Cardiac fibroblast (primary cell): ENCODE data around the gene LSM7.
A peak's percentile ranks its signal among the peaks of the same experiment; 100 is the strongest.

Source experiments
- DNase-seq, 2 donors: peaks; one replicate each; pipeline versions ENCODE4 v3.0.0 to v3.0.0-alpha.2; 2010; ENCODE audit warnings: low read depth in 2 of 2
- H3K4me3 ChIP-seq, 2 donors: replicated peaks in 1 of 2; 1 replicate in 1 of 2; 2 replicates in 1 of 2; pipeline ENCODE4 v1.5.1; 2011; ENCODE audit warnings: low read depth in 2 of 2, low read length in 2 of 2, mild to moderate bottlenecking in 2 of 2, moderate library complexity in 1 of 2
- CTCF ChIP-seq: IDR thresholded peaks from one replicate; pipeline ENCODE4 v1.5.1; 2011; ENCODE audit warnings: low read depth, mild to moderate bottlenecking, low read length, inconsistent platforms

The LSM7 gene

GRCh38 chr19:2274185-2274711 is 54.1 kb downstream of the LSM7 start:
- no peak for TF ChIP-seq CTCF
- DNase-seq, result no peak
- H3K4me3 ChIP-seq, result peak overlapping the region in 1 of 2 donors; percentile 11

DNA sequence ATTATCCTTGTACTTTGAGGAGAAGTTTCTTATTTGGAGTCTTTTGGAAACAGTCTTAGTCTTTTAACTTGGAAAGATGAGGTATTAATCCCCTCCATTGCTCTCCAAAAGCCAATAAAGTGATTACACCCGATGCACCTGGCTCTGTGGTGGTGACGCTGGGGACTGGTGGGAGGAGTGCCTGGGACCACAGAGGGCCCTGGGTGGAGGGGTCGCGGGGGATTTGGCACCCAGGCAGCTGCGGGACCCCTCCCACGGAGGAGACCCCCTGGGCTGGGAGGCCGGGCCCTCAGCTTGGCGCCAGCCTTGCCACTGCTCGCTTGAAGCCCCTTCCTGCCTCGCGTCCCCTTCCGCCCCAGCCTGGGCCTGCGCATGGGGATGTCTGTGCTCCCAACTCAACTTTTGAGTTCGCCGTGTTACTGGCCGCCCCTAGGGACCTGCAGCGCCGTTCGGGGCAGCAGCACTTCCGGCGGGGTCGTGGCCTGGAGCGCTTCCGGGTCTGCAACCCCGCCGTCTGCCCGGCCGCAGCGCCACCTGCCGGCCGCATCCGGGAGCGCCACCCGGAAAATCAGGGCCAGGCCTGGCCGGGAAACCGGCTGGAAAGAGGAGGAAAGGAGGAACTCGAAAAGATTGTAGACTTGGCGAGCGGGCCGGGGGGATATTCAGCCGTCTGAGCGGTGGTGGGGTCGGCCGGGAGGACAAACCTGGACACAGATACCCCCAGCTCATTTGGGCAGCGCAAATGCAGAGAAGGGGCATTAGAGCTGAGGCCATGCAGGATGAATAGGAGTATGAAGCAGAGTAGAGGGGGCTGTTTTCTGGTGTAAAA is 54.8 kb downstream of the LSM7 start:
- peak; percentile 63 for TF ChIP-seq CTCF
- H3K4me3 ChIP-seq, result peak overlapping the region; percentile 22 to 31
- DNase-seq, result peak; percentile 80 to 81
